NT2/D1 (cell line): ENCODE measurements around the gene CDH22.

ENCODE experiments used
- YY1 ChIP-seq: IDR thresholded peaks from 2 replicates; pipeline ENCODE4 v1.6.1; 2011; ENCODE audit not compliant: insufficient read length, insufficient read depth
- ZNF274 ChIP-seq: IDR thresholded peaks from 2 replicates; pipeline ENCODE4 v1.6.1; 2011; ENCODE audit warnings: mild to moderate bottlenecking, low read depth, low read length

- no peak for TF ChIP-seq ZNF274
- TF ChIP-seq YY1 = no peak
Observed at GRCh38 chr20:46253391-46253790, 54.9 kb downstream of the CDH22 start.
